ENCODE results near the gene ZBTB7C.

The ZBTB7C gene

GRCh38 chr18:48138660-48139430 lies 270.3 kb downstream of the ZBTB7C start:
- DNase-seq (ENCODE audit: low spot score): no peak

GRCh38 chr18:48138210-48138609 lies 271.0 kb downstream of the ZBTB7C start:
- DNase-seq (ENCODE audit: low spot score): no peak

DNA sequence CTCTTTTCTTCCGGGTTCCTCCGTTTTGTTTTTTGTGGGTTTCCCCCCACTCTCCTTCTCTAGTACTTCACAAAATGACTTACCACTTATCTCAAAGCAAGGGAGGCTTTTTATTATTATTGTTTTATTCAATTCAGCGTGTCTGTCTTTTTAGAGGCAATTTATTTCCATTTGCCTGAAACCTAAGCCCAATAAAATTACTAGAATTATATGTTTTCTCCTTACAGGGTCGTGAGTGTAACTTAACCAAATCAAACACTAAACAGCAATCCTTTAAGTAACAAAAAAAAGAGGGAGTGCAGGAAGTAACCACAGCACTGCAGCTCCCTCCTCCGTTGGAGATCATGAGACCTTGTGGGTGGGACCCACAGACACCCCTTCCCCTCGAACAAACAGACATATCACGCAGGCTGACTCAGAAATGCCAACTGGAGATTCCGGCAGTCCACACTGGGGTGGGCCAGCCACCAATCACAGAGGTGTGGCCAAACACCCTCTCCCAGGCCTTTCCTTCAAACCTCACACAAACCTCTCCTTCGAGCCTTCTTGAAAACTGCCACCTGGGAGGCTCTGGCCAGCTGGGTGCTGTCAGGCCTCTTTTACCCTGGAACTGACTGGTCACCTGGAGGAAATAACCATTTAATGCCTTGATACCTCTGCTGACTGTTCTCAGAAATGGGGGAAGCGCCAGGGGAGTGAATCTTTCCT lies 271.7 kb downstream of the ZBTB7C start:
- DNase-seq (ENCODE audit: low spot score): peak; percentile 53

GRCh38 chr18:48136827-48137373 lies 272.3 kb downstream of the ZBTB7C start:
- DNase-seq (ENCODE audit: low spot score): no peak

DNA sequence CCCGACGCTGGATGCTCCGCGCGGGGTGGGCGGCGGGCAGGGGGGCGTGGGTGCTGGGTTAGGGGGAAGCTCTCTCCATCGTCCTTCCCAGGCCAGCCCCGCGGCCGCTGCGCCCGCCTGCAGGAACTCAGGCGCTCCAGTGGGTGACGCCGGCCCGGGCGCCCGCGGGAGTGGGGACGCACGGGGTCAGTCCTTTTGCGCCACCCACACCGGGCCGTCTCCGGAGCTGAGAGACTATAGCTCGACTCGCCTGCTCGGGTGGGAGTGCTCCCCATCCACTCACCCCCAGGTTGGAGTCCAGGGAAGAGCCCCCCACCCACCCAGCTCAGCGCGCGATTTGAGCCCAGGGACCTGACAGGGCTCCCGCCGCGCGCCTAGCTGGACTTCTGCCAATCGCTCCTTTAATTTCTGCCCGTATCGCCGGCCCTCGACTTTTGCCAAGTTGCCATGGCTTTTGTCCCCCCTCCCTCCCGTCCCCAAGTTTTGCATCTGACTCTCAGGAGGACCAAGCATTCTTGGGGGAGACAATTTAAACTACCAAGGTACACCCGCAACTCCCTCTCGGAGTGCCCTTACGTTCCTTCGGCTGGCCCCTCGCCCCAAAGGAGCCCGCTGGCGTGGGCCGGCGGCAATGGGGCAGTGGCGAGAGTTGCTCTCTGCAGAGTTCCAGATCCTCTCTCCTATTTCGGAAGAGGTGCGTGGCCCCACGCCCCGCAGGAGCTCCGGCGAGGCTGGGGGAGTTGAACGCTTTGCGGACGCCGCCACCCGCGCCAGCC lies 272.9 kb downstream of the ZBTB7C start:
- DNase-seq (ENCODE audit: low spot score): no peak

- DNase-seq (ENCODE audit: low spot score): no peak
Measured at GRCh38 chr18:48135436-48135966, 273.7 kb downstream of the ZBTB7C start.

DNA sequence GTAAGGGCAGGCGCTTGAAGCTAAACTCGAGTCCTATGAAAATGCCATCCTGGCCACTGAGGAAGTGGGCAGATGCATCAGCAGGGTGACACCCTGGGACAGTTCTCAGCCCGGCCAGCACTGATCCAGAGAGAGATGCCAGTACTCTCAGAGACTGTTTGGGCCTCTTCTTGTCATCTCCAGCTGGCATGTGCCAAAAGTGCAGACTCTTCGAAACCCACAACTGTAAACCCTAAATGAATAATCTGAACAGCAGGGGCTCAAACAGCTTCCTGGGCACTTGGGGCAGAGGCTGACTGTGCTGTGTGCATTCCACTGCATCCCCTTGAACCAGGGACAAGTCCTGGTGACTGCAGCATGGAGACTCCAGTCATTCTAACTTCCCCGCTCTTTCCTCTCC lies 274.6 kb downstream of the ZBTB7C start:
- DNase-seq (ENCODE audit: low spot score): no peak

DNA sequence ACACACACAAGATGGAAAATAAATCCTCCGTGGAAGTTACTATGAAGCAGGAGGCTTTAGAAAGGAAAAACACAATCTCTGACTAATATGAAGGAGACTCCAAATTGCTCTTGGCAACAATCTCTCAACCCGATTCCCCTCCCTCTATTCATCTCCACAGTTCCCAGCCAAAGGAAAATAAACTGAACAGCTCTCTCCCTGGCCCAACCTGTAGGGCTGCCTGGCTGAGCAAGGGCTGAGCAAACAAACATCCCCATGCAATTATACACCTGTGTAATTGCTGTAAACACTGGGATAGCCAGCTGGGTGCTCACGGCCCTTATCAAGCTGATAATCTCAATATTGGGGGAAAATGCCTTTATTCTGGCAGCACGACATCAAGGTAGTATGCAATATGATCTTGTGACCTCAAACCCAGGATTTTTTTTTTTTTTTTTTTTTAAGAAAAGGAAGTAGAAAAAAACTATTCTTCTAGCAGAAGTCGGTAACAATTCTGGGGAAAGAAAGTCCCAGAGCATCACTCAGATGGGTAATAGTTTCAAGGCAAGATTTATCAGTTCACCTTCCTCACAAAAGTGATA lies 275.4 kb downstream of the ZBTB7C start:
- DNase-seq (ENCODE audit: low spot score): no peak

GRCh38 chr18:48132797-48133655 lies 276.2 kb downstream of the ZBTB7C start:
- no peak for DNase-seq (ENCODE audit: low spot score)

- DNase-seq (ENCODE audit: low spot score): no peak
Measured at GRCh38 chr18:48131042-48131441, 278.1 kb downstream of the ZBTB7C start.

GRCh38 chr18:48129621-48130082 lies 279.5 kb downstream of the ZBTB7C start:
- no peak for DNase-seq (ENCODE audit: low spot score)

- DNase-seq (ENCODE audit: low spot score): no peak
Measured at GRCh38 chr18:48127606-48128005, 281.6 kb downstream of the ZBTB7C start.

GRCh38 chr18:48126240-48126639 lies 282.9 kb downstream of the ZBTB7C start:
- no peak for DNase-seq (ENCODE audit: low spot score)

GRCh38 chr18:48125724-48126123 lies 283.5 kb downstream of the ZBTB7C start:
- no peak for DNase-seq (ENCODE audit: low spot score)

DNA sequence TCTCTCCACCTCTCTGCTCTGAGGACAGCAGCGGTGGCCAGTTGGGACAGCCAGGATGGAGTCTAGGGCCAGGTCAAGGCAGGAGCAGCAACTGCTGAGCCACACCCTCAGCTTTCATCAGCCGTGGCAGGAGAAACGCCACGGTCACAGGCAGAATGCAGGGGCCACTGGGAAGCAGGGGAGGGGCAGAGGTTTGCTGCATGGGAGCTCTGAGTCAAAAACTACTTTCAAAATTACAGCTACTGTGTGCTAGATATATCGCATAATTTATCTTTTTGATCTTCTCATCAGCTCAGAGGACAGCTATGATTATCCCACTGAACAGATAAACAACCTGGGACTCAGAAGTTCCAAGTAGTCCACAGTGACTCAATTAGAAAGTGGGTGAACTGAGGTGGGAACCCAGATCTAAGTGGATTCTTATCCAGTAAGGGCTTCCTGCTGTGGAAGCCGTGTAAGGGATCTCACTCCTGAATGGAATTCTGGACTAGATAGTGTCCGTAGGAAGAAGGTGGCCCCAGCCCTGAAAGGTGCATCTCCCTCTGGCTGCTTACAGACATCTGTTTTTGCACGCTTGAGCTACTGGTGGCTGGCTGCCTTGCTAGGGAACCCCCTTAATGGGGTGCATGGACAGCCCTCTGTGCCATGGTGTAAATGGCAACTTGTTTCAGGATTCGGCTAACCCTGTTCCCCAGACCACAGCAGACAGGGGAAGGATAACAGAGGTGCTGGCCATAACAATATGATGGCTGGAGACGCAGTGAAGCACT lies 284.1 kb downstream of the ZBTB7C start:
- no peak for DNase-seq (ENCODE audit: low spot score)

DNA sequence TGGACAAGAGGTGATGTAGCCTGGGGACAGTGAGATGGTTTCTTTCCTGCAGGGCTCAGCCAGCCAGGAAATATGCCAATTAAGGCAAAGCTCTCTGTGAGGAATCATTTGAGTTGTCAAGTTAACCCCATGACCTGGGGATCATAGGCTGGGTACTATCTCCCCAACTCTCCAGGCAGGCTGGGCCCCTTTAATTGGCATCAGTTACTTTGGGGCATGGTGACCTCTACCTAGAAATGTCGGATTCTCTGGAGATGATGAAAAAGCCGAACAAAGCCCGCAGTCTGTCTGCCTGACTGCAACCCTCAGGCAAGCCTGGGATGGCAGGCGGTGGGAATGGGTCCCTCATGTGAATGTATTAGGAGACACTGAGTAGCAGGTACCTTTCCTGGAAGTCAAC lies 285.2 kb downstream of the ZBTB7C start:
- DNase-seq (ENCODE audit: low spot score): no peak

- no peak for DNase-seq (ENCODE audit: low spot score)
Measured at GRCh38 chr18:48123324-48123723, 285.9 kb downstream of the ZBTB7C start.

GRCh38 chr18:48122816-48123215 lies 286.4 kb downstream of the ZBTB7C start:
- DNase-seq (ENCODE audit: low spot score): no peak

- no peak for DNase-seq (ENCODE audit: low spot score)
Measured at GRCh38 chr18:48122376-48122775, 286.8 kb downstream of the ZBTB7C start.

DNA sequence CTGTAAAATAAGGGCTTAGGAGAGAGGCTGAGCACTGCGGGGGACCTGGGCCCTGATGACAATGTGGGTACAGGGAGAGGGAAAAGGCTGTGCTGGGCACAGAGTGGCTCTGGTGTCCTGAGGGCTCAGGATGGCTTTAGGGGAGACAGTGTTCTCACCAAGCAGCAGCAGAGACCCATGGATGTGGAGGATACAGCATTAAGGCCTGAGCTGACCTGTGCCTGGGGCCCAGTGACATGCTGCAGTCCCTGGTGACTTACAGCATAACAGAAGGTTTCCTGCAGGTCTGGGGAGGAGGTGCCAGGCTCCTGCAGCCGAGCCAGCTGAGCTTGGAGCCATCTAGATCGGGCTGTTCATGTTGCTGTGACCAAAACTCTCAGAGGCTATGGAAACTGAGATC lies 287.4 kb downstream of the ZBTB7C start:
- no peak for DNase-seq (ENCODE audit: low spot score)
